ENCODE data around the gene CNOT1. TPM values are rescaled to one million over a fixed set of nuclear protein-coding genes. Genes with fewer than 3 reads are reported as not detected.

Gene CNOT1
- total and polyA plus RNA-seq, 7 donors, result 57.6 to 112 (median 88.0) TPM

DNA sequence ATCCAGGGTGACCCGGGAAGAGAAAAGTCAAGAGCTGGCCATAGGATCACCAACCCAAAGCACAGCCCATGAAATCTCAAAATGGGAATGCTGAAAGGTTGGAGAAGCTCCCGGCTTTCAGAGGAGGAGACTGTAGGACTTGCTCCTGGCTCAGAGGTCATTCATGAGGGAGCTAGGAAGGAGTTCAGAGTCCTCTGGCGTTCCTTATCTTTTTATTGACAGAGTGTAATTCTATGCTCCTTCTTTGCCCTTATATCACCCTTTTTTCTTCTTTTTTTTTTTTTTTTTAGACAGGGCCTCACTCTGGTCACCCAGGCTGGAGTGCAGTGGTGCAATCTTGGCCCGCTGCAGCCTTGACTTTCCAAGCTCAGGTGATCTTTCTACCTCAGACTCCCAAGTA is 27.3 kb upstream of the CNOT1 start:
- Histone ChIP-seq H3K36me3 (ENCODE audit: insufficient read depth in 1 of 2, low read depth in 1 of 2) (no peaks in the 10 kb centered on the region), H3K9me3 (no peaks in the 10 kb centered on the region), H3K27me3 (ENCODE audit: insufficient read depth in 3 of 3, low read length in 2 of 3) (no peaks in the 10 kb centered on the region), H3K27ac (no peak overlapping the region), H3K4me1 (no peaks in the 10 kb centered on the region), H3K4me3 (no peak overlapping the region)
- TF ChIP-seq, protein P1, sequence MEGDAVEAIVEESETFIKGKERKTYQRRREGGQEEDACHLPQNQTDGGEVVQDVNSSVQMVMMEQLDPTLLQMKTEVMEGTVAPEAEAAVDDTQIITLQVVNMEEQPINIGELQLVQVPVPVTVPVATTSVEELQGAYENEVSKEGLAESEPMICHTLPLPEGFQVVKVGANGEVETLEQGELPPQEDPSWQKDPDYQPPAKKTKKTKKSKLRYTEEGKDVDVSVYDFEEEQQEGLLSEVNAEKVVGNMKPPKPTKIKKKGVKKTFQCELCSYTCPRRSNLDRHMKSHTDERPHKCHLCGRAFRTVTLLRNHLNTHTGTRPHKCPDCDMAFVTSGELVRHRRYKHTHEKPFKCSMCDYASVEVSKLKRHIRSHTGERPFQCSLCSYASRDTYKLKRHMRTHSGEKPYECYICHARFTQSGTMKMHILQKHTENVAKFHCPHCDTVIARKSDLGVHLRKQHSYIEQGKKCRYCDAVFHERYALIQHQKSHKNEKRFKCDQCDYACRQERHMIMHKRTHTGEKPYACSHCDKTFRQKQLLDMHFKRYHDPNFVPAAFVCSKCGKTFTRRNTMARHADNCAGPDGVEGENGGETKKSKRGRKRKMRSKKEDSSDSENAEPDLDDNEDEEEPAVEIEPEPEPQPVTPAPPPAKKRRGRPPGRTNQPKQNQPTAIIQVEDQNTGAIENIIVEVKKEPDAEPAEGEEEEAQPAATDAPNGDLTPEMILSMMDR (IDR thresholded peaks at IDR 0.05), result no peak
- WGBS, 3 donors, result 84 to 86% (median 85%) methylated on average over 4 of the region's 4 CpGs
- intact Hi-C loops (cut with DNase I), result loop anchor here in 1 of 2 donors (5.0 kb wide), 1 partner anchor 145 kb away; no protein-coding TSS in a partner anchor
- DNase-seq (no peak), ATAC-seq (no peak)

GRCh38 chr16:58655215-58655596 is 25.6 kb upstream of the CNOT1 start:
- no peaks in the 10 kb centered on the region for H3K36me3 ChIP-seq (ENCODE audit: insufficient read depth in 1 of 2, low read depth in 1 of 2)
- H3K4me3 ChIP-seq, result no peak overlapping the region
- DNase-seq (no peak), ATAC-seq (no peak)
- H3K27me3 ChIP-seq (ENCODE audit: insufficient read depth in 3 of 3, low read length in 2 of 3), result no peaks in the 10 kb centered on the region
- TF ChIP-seq, protein P1 (IDR thresholded peaks at IDR 0.05), result no peak
- 72 to 86% (median 80%) methylated on average over 8 of the region's 8 CpGs for WGBS, 3 donors
- H3K9me3 ChIP-seq, result no peaks in the 10 kb centered on the region
- intact Hi-C loops (cut with DNase I), result loop anchor here in 1 of 2 donors (5.0 kb wide), 1 partner anchor 143 kb away; no protein-coding TSS in a partner anchor
- H3K27ac ChIP-seq, result no peak overlapping the region
- no peaks in the 10 kb centered on the region for H3K4me1 ChIP-seq

- TF ChIP-seq, protein P1 (IDR thresholded peaks at IDR 0.05), result no peak
- H3K9me3 ChIP-seq, result no peaks in the 10 kb centered on the region
- no peaks in the 10 kb centered on the region for H3K36me3 ChIP-seq (ENCODE audit: insufficient read depth in 1 of 2, low read depth in 1 of 2)
- ATAC-seq (no peak), DNase-seq (no peak)
- H3K4me1 ChIP-seq, result no peaks in the 10 kb centered on the region
- no peaks in the 10 kb centered on the region for H3K27me3 ChIP-seq (ENCODE audit: insufficient read depth in 3 of 3, low read length in 2 of 3)
- no peak overlapping the region for H3K27ac ChIP-seq
- intact Hi-C loops (cut with DNase I), result loop anchor here in 1 of 2 donors (5.0 kb wide), 1 partner anchor 142 kb away; no protein-coding TSS in a partner anchor
- no peak overlapping the region for H3K4me3 ChIP-seq
- 76 to 78% (median 76%) methylated on average over 7 of the region's 7 CpGs for WGBS, 3 donors
These were observed 25.1 kb upstream of the CNOT1 start for GRCh38 chr16:58654560-58655214.

GRCh38 chr16:58652741-58653140 is 23.1 kb upstream of the CNOT1 start:
- WGBS, 3 donors, result 29 to 38% (median 30%) methylated on average over 3 of the region's 3 CpGs
- Histone ChIP-seq H3K27me3 (ENCODE audit: insufficient read depth in 3 of 3, low read length in 2 of 3) (no peaks in the 10 kb centered on the region), H3K9me3 (no peaks in the 10 kb centered on the region), H3K27ac (no peak overlapping the region), H3K36me3 (ENCODE audit: insufficient read depth in 1 of 2, low read depth in 1 of 2) (no peaks in the 10 kb centered on the region), H3K4me3 (no peak overlapping the region), H3K4me1 (no peaks in the 10 kb centered on the region)
- ATAC-seq (no peak), DNase-seq (no peak)
- intact Hi-C loops (cut with DNase I), result no loop called here
- TF ChIP-seq, protein P1 (IDR thresholded peaks at IDR 0.05), result no peak

- DNase-seq, result no peak
- H3K9me3 ChIP-seq, result no peaks in the 10 kb centered on the region
- no peaks in the 10 kb centered on the region for H3K4me1 ChIP-seq
- H3K36me3 ChIP-seq (ENCODE audit: insufficient read depth in 1 of 2, low read depth in 1 of 2), result no peaks in the 10 kb centered on the region
- 70 to 85% (median 72%) methylated on average over 3 of the region's 3 CpGs for WGBS, 3 donors
- H3K27me3 ChIP-seq (ENCODE audit: insufficient read depth in 3 of 3, low read length in 2 of 3), result no peaks in the 10 kb centered on the region
- no peak overlapping the region for H3K4me3 ChIP-seq
- intact Hi-C loops (cut with DNase I), result no loop called here
- no peak for ATAC-seq
- TF ChIP-seq, protein P1 (IDR thresholded peaks at IDR 0.05), result no peak
- H3K27ac ChIP-seq, result no peak overlapping the region
These were observed 22.3 kb upstream of the CNOT1 start for GRCh38 chr16:58651965-58652348.

Measured in psoas muscle (tissue), 8 donors.